Dedifferentiated amniotic fluid mesenchymal stem cell (primary cell): ENCODE measurements around the gene WDR54.
"Not testable (repeated sequence)": the region's sequence is repeated elsewhere in the genome, so short reads cannot be mapped to it uniquely, and the experiment has no call there.

Experiments used
- DNase-seq: peaks from one replicate; pipeline ENCODE4 v3.0.0-alpha.2; 2016; ENCODE audit errors: extremely low spot score

The WDR54 gene

GRCh38 chr2:74429487-74430451 lies 8.2 kb downstream of the WDR54 start:
- no peak for DNase-seq

- no peak for DNase-seq
Observed at GRCh38 chr2:74430502-74430901, 9.0 kb downstream of the WDR54 start.

GRCh38 chr2:74436111-74436805 lies 14.7 kb downstream of the WDR54 start:
- no peak for DNase-seq

- no peak for DNase-seq
Observed at GRCh38 chr2:74436848-74437695, 15.5 kb downstream of the WDR54 start.

- no peak for DNase-seq
Observed at GRCh38 chr2:74438248-74438647, 16.7 kb downstream of the WDR54 start.

GRCh38 chr2:74439373-74439772 lies 17.8 kb downstream of the WDR54 start:
- no peak for DNase-seq

GRCh38 chr2:74439803-74440377 lies 18.4 kb downstream of the WDR54 start:
- DNase-seq: no peak

- DNase-seq: peak; percentile 74
Observed at GRCh38 chr2:74440378-74441169, 19.0 kb downstream of the WDR54 start.

- no peak for DNase-seq
Observed at GRCh38 chr2:74441170-74441689, 19.7 kb downstream of the WDR54 start.

GRCh38 chr2:74441690-74442482 lies 20.4 kb downstream of the WDR54 start, which contains the start of gene RTKN:
TSS of gene RTKN (minus strand) at chr2:74441937. CDS start at chr2:74441816, 121 bp downstream.
- no peak for DNase-seq

- not testable (repeated sequence) for DNase-seq
Observed at GRCh38 chr2:74442483-74443297, 21.2 kb downstream of the WDR54 start.

- DNase-seq: no peak
Observed at GRCh38 chr2:74444498-74445318, 23.2 kb downstream of the WDR54 start.

- no peak for DNase-seq
Observed at GRCh38 chr2:74447230-74447999, 25.9 kb downstream of the WDR54 start.

GRCh38 chr2:74448771-74449170 lies 27.2 kb downstream of the WDR54 start:
- DNase-seq: no peak

- DNase-seq: no peak
Observed at GRCh38 chr2:74450570-74451190, 29.1 kb downstream of the WDR54 start.

- peak; percentile 99 for DNase-seq
Observed at GRCh38 chr2:74454654-74455511, 33.4 kb downstream of the WDR54 start, which contains the start of gene INO80B. TSS of gene INO80B (plus strand) at chr2:74455087. CDS start at chr2:74455117, 30 bp downstream.
